Measurements from ENCODE around the gene RPL36A. TPM values are rescaled to one million over a fixed set of nuclear protein-coding genes. Genes with fewer than 3 reads are reported as not detected.
A peak's percentile ranks its signal among the peaks of the same experiment; 100 is the strongest.

RPL36A gene
- total and polyA plus RNA-seq, 9 of the 15 experiments (the other 6 are each of a cell fraction or from before 2014, with no cell fraction given): 412 to 4,539 (median 3,209) TPM

GRCh38 chrX:101385795-101386541 is 4.8 kb upstream of the RPL36A start, which contains the start of gene BTK (continued):
- TF ChIP-seq, protein P1, sequence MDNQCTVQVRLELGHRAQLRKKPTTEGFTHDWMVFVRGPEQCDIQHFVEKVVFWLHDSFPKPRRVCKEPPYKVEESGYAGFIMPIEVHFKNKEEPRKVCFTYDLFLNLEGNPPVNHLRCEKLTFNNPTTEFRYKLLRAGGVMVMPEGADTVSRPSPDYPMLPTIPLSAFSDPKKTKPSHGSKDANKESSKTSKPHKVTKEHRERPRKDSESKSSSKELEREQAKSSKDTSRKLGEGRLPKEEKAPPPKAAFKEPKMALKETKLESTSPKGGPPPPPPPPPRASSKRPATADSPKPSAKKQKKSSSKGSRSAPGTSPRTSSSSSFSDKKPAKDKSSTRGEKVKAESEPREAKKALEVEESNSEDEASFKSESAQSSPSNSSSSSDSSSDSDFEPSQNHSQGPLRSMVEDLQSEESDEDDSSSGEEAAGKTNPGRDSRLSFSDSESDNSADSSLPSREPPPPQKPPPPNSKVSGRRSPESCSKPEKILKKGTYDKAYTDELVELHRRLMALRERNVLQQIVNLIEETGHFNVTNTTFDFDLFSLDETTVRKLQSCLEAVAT (IDR thresholded peaks at IDR 0.05): peak in 1 of 2 experiments; percentile 25; a peak in 1 of 4 replicates

- FAIRE-seq (no peak), ATAC-seq (peak; percentile 4; the same call in 2 of the 3 replicates), DNase-seq (ENCODE audit: extremely low read depth in 1 of 4, low spot score in 3 of 4) (peak in 2 of 4 experiments; percentile 27 to 56)
- H3K9me1 ChIP-seq (ENCODE audit: control insufficient read depth, insufficient read depth, low read length): no peaks in the 10 kb centered on the region
- H3K4me1 ChIP-seq (replicated peaks in 1 of 2; ENCODE audit: control insufficient read depth in 2 of 2, insufficient read depth in 2 of 2, low read length in 2 of 2): peaks cover 4 to 17% of the 10 kb centered on the region in 2 experiments
- peaks cover 8% of the 10 kb centered on the region; the same call in 2 of the 3 replicates for H3K36me3 ChIP-seq (ENCODE audit: control insufficient read depth, insufficient read depth, low read length)
- H3K9ac ChIP-seq (ENCODE audit: insufficient read depth in 1 of 2, low read depth in 2 of 2, low read length in 2 of 2): peak overlapping the region; percentile 92 to 95
- peak overlapping the region; percentile 92 for H3K27ac ChIP-seq (ENCODE audit: extremely low read depth, low read depth, low read length)
- WGBS (ENCODE audit: insufficient coverage, low coverage, missing lambda C conversion rate): 0% methylated on average over 6 of the region's 6 CpGs
- H4K20me1 ChIP-seq (replicated peaks; ENCODE audit: control insufficient read depth, insufficient read depth, low read length): no peaks in the 10 kb centered on the region
- H3K9me3 ChIP-seq (replicated peaks; ENCODE audit: control insufficient read depth, insufficient read depth, low read depth, low read length): no peaks in the 10 kb centered on the region
- H3K4me2 ChIP-seq (ENCODE audit: insufficient read depth, low read length): peak overlapping the region; percentile 92
- POLR2A ChIA-PET: interaction anchor here (0.6 to 1.5 kb wide), 2 partner anchors 16 to 23 kb away, joined by 5 to 6 read pairs; no protein-coding TSS in a partner anchor
- H3K79me2 ChIP-seq (ENCODE audit: control insufficient read depth, insufficient read depth, low read length): peaks cover 76% of the 10 kb centered on the region
- BruUV-seq (replicated peaks): no TSS peak
- no peaks in the 10 kb centered on the region for H3K27me3 ChIP-seq (ENCODE audit: control insufficient read depth in 2 of 2, insufficient read depth in 2 of 2, low read length in 2 of 2)
- intact Hi-C loops (cut with micrococcal nuclease) (no loop called here), in situ Hi-C loops (cut with MboI) (no loop called here)
- CTCF ChIA-PET (ENCODE audit: low intra/inter-chr PET ratio): no interaction called here
- peak overlapping the region; percentile 57 for H3K4me3 ChIP-seq
- H2AFZ ChIP-seq (ENCODE audit: low read depth, low read length): peak overlapping the region; percentile 82
- TF ChIP-seq NFE2L1 (tag; IDR thresholded peaks at IDR 0.05; ENCODE audit: borderline replicate concordance, low read depth): peak; percentile 5; the same call in 1 of the 2 replicates
- no peak for TF ChIP-seq DNMT1 (IDR thresholded peaks at IDR 0.05)
- 0 out of 2 replicates have a peak, but pooled peaks have one; percentile 0 for TF ChIP-seq HDAC2 (IDR thresholded peaks at IDR 0.05)
- no peak for TF ChIP-seq MCM5 (IDR thresholded peaks at IDR 0.05; ENCODE audit: low read depth)
- no peak for TF ChIP-seq NFYB (IDR thresholded peaks at IDR 0.05; ENCODE audit: extremely low read depth, insufficient read length)
- TF ChIP-seq ZNF551 (CRISPR knock-in tag; IDR thresholded peaks at IDR 0.05): no peak
- TF ChIP-seq, protein P2, sequence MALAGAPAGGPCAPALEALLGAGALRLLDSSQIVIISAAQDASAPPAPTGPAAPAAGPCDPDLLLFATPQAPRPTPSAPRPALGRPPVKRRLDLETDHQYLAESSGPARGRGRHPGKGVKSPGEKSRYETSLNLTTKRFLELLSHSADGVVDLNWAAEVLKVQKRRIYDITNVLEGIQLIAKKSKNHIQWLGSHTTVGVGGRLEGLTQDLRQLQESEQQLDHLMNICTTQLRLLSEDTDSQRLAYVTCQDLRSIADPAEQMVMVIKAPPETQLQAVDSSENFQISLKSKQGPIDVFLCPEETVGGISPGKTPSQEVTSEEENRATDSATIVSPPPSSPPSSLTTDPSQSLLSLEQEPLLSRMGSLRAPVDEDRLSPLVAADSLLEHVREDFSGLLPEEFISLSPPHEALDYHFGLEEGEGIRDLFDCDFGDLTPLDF (CRISPR knock-in tag; IDR thresholded peaks at IDR 0.05): no peak
- no peak for TF ChIP-seq SMAD1 (IDR thresholded peaks at IDR 0.05; ENCODE audit: low read depth, low read length, partially characterized antibody)
- TF ChIP-seq DPF2 (IDR thresholded peaks at IDR 0.05): peak; percentile 39
- TF ChIP-seq BRD9 (IDR thresholded peaks at IDR 0.05; ENCODE audit: low read depth, partially characterized antibody): no peak
- TF ChIP-seq RBM34 (IDR thresholded peaks at IDR 0.05; ENCODE audit: borderline replicate concordance, insufficient read depth, low read length): no peak
- peak; percentile 60 for TF ChIP-seq NFE2 (IDR thresholded peaks at IDR 0.05; ENCODE audit: low read depth)
- TF ChIP-seq, protein P3, sequence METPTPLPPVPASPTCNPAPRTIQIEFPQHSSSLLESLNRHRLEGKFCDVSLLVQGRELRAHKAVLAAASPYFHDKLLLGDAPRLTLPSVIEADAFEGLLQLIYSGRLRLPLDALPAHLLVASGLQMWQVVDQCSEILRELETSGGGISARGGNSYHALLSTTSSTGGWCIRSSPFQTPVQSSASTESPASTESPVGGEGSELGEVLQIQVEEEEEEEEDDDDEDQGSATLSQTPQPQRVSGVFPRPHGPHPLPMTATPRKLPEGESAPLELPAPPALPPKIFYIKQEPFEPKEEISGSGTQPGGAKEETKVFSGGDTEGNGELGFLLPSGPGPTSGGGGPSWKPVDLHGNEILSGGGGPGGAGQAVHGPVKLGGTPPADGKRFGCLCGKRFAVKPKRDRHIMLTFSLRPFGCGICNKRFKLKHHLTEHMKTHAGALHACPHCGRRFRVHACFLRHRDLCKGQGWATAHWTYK (CRISPR knock-in tag; IDR thresholded peaks at IDR 0.05): no peak
- TF ChIP-seq NR2C2 (CRISPR knock-in tag; IDR thresholded peaks at IDR 0.05): no peak
- peak; percentile 70; the same call in 1 of the 2 replicates for TF ChIP-seq NR2C2 (tag; IDR thresholded peaks at IDR 0.05)
Observed at GRCh38 chrX:101386542-101386885, 4.3 kb upstream of the RPL36A start.

Measured in K562 (cell line).